ENCODE results near the gene ALDH3A1.
A peak's percentile ranks its signal among the peaks of the same experiment; 100 is the strongest.
"Not testable (repeated sequence)": the region's sequence is repeated elsewhere in the genome, so short reads cannot be mapped to it uniquely, and the experiment has no call there.

ALDH3A1 gene

DNA sequence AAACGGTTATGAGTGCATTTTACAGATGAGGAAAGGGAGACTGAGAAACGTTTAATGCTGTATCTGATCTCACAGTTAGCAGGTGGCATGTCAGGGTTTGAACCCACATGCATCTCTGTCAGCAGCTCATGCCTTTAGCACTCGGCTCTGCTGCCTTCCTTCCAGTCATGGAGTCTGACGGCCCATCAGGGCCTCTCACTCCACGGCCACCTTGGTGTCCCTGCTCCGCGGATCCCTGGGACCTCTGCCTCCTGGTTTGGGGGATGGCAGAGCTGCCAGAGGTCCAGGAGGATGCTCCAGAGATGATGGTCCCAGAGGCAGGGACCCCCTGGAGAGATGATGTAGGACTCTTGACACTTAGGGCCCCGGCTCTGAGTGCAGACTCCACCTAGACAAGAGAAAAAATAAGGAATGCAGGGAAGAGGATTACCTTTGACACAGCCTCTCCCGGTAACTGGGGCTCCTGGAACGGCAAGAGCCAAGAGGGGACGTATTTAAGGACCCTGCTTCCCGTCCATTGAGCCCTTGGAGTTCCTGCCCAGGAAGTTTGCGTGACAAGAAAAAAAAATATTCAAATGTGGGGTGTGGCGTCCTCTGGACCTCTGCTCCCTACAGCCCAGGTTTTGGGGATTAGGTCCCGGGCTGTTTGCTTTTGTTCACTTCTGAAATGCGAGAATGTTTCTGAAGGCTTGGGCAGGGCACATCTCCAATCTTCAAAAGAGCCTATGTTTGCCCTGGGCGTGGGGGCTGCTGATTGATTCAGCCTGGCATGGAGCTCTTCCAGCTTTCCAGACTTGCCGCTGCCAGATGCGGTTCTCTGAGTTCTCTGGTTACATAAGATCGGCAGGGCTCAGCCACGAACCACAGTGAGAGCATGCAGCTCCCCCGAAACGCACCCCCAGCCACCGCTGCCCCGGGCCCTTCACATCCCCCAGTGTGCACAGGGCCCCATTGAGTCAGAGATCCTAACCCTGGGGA lies at the start of gene ALDH3A1:
Gene ALDH3A1 (minus strand): TSS at position 470 of the 978 bp plus-strand sequence. CDS start 3,169 bp downstream, outside the sequence.
- DNase-seq (ENCODE audit: low spot score), result no peak

DNA sequence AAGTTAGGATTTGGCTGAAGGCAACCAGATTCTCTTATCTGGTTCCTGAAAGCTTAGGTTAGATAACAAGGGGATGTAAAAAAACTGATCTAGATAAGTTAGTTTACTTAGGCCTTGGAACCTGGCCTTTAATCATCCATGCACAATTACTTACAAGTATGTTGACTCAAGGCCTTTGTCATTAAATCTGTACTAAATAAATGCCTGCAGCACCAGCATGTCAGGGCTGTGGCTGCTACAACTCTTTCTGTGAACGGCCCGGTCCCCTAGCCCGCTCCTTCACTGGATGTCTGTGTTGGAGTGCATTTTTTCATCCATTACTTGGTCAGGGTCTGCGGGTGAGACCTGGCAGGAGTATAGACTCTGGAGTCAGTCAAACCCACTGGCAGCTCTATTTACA lies 48.4 kb upstream of the ALDH3A1 start:
- no peak for DNase-seq (ENCODE audit: low spot score)

DNA sequence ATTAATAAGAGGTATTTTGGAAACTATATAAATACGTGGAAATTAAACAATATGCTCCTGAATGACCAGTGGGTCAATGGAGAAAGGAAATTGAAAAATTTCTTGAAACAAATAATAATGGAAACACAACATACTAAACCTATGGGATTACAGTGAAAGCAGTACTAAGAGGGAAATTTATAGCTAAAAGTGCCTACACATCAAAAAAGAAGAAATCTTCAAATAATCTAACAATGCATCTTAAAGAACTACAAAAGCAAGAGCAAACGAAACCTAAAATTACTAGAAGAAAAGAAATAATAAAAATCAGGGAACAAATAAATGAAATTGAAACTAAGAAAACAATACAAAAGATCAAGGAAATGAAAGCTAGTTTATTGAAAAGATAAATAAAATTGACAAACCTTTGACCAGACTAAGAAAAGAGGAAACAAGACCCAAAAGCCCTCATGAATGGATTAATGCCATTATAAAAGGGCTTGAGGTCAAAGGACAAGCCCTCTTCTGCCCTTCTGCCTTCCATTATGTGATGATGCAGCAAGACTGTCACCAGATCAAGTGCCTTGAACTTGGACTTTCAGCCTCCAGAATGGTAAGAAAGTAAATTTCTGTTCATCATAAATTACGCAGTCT lies 43.9 kb upstream of the ALDH3A1 start:
- no peak for DNase-seq (ENCODE audit: low spot score)

DNA sequence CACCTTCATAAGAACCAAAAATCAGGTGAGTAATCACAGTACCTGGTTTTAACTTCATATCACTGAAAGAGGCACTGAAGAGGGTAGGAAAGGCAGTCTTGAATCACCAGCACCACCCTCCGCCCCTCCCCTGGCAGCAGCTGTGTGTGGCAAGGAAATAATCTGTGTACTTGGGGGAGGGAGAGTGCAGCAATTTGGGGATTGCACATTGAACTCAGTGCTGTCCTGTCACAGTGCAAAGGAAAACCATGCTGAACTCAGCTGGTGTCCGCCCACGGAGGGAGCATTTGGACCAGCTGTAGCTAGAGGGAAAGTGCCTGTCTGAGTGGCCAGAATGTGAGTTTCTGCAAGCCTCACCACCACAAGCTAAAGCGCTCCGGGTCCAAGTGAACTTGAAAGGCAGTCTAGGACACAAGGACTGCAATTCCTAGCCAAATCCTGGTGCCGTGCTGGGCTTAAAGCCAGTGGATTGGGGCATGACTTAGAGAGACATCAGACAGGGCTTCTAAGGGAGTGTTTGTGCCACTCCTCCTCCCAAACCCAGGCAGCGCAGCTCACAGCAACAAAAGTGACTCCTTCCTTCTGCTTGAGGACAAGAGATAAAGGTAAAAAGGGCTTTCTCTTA lies 39.7 kb upstream of the ALDH3A1 start:
- no peak for DNase-seq (ENCODE audit: low spot score)

DNA sequence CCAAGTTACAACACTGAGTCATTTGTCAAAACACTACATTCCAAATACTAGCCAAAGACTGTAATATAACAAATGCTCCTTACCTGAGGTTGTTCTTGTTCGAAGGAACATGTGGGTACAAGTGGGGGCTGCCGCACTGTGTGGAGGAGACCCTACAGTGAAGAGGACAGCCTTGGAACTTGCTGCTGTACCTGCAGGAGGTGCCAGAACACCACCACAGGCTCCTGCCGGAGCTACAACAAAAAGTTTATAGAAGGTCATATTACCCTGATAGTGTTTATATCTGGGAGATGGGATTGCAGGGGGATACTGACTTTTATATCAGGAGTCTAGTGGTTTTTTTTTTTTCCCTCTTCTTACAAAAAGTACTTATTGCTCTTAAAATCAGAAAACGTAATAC lies 37.8 kb upstream of the ALDH3A1 start:
- DNase-seq (ENCODE audit: low spot score), result no peak

DNA sequence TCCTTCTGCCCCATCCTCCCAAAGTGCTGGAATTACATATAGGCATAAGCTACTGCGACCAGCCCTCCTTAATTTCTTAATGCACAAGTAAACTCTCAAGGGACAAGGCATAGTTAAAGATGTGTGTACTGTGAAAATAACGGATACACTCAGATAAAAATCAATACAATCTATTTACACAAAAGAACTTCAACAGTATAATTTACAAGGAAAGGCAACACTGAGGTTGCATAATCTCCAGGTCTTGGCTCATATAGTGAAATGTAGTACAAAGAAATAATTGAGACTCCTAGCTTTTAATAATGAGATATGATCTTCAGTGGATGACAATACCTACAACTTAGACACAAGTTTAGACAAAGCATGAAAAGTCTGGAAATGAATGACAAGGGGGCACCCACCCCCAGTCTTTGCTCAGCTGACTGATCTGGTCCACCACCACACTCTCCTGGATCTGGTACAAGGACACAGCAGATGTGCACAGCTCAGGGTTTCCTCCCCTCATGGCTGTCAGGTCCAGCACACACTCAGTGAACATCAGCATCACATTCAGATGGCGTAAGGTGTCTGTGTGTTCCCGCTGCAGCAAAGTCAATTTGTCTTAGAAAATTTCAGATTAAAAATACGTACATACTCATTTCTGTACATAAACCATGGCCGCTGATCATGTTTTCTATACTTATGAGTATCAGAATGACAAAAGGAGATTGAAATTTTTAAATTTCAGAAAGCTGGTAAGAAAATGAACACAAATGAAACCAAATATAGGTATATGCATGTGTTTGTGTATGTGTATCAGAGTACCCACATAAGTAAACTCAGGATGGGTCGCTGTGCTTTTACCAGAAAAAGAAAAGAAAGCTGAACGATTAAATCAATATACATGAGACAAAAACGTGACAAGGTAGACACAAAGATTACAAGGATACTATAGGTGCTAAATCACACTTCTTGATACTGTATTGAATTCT lies 33.7 kb upstream of the ALDH3A1 start:
- no peak for DNase-seq (ENCODE audit: low spot score)

DNA sequence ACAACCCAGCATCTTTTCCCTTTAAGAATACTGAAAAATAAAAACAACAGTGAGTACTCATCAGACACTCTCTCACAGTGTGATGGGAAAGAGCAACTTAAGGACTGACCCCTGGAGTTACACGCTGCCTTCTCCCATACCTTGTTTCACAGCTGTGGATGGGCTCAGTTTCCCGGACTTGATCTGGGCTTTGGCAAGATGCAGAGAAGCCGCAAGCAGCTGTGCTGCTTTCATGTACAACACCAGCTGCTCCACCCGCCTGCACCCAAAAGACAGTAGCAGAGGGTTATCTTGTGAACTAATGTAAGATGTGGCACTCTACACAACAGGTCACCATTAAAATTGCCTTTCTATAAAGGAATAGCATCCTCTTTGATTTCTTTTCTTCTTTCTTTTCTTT lies 32.7 kb upstream of the ALDH3A1 start:
- no peak for DNase-seq (ENCODE audit: low spot score)

DNA sequence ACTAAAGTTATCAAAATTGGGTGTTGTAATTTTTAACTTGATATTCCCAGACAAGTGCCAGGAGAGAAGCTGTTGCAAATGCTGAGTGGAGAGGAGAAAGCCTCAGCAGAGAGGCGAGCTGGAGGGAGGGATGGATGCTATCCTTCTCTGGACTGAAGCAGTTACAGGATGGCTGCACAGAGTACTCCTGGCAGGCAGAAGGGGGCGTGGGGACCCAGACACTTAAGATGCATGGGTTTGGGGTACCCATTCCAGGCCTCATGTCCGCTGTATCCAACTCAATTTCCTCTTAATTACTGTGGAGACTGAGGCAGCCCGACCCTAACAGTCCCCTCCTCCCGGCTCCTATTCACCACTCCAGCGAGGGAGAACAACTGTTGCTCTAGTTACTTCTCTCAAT lies 25.4 kb upstream of the ALDH3A1 start:
- DNase-seq (ENCODE audit: low spot score), result no peak

DNA sequence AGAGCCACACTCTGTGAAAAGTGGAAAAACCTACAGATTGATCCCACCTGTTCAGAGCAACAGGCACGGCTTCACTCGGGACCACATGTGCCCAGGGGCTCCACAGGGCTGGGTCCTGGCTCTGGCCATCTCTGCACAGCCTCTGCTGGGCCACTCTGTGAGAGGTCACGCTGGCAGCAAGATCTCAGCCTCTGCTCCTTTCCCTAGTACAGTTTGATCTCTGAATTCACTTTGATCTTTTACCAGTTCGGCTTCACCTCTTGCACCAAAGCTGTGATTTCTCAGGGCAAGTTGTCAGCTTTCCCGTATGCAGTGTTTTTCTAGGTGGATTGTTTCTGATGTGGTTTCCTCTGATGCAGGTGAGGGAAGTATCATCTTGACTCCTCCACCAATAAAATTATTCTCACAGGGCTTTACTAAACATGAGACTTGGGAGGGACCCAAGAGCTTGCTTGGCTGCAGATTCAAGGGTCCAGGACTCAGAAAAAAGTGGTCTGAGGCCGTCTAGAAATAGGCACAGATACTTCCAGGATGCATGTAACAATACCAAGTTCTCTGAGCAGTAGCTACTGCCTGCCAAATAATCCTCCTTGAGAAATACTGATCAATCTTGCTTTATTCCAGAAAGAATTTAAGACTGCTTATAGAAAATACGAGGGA lies 24.0 kb upstream of the ALDH3A1 start:
- DNase-seq (ENCODE audit: low spot score), result no peak

DNA sequence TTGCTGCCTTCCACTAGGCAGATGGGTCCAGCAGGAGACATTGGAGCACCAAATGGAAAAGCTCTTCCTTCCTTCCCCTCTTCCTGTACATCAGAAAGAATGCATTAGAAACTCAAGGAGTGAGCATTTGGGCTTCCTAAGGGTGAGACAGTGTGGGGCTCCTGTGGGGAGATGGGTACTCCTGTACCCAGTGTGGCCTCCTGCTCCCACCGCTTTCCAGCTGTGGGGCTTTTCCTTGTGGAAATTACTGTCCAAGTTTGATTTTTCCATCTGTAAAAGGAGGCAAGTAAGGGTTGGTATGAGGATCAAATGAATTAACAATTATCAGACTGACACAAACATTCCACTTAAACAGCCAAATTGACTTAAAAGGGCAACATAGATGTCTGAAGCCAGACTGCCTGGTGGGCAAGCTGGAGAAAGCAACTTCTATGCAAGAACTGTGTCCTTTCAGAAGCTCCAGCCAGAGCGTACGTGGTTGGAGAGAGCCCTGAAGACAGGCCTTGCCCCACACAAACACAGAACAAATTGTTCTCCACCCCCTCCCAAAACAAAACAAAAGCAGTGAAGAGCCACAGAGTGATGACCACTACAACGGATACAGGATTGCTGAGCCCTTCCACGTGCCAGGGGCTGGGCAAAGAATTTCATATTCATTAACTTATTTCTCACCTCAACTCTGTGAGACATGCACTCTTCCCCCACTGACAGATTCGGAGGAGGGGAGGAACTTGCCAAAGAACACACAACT lies 23.1 kb upstream of the ALDH3A1 start:
- no peak for DNase-seq (ENCODE audit: low spot score)

DNA sequence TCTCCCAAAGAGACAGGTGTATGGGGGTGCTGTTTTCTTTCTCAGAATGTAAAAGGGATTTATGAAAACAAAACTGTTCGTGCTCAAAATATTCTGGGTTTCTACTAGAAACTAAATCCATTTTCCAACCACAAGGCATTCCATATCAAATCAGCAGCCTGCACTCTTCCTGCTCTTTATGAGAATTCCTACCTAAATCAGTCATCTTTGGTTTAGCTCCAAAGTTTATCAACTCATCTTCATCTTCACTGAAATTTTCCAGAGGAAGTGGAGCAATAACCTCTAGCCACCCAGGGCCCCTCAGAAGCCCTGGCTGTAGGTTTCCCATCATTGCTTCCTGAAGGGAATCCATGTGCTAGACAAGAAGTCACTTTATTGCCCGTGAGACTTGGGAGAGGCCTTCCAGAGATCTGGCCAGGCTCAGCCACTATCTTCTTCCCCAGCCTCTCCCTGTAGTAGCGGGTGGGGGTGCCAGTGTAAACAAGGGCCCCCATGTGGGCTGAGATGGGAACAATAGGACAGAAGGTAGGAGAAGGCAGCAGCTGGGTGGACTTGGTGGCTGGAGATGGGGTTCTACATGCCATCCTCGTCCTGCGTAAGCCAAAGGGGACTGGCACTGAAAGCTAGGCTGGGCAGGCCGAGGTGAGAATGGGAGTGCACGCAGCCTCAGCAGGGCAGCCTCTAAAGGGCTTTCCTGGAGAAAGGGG lies 22.0 kb upstream of the ALDH3A1 start:
- no peak for DNase-seq (ENCODE audit: low spot score)

DNA sequence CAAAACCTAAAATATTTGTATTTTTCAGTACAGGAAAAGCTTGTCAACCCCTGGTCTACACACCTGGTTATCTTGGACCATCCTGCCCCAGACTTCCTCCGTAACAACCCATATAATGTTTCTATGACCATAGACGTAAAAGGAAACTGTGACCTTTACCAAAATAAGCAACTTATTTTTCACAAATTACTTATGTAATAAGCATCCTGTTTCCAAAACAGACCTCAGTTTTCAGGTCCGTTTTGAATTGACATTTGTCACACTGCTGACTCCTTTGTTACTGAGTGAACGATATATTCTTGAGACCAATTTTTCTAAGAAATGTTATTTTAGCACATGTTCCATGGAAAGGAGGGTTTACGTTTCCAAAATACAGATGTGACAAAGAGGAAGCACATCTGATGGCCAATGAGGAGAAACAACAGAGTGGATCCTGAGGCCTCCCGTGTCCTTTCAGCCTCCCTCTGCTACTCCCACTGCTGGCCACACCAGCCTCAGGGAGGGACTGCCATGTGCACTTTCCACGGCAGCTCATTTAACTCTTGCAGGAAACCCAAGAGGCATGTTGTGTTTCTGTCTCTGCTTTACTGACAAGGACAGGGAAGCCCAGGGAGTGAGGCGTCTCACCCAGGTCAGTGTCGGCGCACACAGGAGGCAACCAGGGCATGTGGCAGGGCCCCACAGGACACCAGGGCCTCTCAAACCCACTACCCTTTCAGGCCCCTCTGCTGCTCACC lies 20.1 kb upstream of the ALDH3A1 start:
- DNase-seq (ENCODE audit: low spot score), result no peak

DNA sequence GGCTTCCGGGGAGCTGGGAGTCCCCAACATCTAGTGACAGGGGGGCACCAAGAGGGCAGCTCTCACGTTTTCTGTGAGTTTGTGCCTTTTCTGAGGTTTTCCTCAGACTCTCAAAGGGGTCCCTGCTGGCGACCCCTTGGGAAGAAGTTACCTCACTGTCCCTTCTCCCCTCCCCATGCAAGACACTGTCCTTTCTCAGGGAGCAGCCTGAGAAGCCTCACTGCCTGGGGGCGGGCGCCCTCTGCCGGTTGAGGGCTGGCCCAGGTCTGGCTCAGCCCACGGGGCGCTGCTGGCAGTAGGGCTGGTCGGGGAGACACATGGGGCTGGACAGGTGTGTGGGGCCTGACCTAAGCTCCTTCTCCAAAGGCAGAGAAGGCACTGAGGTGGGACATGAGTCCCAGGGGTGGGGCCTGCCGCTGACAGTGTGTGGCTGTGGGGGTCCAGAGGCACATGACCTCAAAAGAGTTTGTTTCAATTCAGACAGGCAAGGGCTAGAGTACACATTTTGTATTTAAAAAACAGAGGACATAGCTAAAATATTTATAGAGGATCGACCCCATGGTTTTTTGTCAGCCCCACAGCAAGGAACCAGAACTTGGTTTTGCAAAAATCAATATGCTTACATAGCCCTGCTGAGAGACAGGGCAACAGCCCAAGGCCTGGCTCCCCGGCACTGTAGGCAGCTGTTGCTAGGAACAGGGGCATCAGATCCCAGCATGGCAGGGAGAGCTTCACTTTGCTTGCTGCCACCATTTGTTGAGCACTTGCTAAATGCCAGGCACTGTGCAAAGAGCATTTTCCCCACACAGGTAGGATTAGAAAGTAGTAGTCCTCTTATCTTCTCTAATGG lies 18.5 kb upstream of the ALDH3A1 start:
- DNase-seq (ENCODE audit: low spot score), result peak; percentile 58

DNA sequence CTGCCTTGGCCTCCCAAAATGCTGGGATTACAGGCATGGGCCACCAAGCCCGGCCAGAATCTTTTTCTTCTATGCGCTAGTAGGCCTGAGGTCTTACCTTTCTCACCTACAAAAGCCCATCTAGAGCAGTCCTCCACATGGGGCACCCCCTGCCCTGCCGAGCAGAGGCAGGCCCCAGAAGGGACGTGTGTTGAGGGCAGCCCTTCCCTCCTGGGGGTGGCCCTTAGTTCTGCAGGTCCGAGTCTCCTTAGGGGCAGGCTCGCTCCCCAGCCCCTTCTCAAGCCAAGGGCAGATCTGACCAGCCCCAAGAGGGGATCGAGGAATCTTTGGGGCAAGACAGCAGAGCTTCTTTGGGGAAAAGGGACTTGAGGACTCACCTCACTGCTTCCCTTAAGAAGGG lies 17.9 kb upstream of the ALDH3A1 start:
- no peak for DNase-seq (ENCODE audit: low spot score)

DNA sequence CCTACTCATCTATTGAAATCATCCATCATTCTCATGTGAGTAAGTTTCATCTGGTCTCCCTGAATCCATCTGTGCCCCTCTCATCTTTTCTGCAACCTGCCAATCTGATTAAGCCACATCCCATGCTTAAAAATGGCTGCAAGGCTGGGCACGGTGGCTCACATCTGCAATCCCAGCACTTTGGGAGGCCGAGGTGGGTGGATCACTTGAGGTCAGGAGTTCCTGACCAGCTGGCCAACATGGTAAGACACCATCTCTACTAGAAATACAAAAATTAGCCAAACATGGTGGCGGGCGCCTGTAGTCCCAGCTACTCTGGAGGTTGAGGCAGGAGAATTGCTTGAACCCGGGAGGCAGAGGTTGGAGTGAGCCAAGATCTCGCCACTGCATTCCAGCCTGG lies 15.9 kb upstream of the ALDH3A1 start:
- not testable (repeated sequence) for DNase-seq (ENCODE audit: low spot score)

DNA sequence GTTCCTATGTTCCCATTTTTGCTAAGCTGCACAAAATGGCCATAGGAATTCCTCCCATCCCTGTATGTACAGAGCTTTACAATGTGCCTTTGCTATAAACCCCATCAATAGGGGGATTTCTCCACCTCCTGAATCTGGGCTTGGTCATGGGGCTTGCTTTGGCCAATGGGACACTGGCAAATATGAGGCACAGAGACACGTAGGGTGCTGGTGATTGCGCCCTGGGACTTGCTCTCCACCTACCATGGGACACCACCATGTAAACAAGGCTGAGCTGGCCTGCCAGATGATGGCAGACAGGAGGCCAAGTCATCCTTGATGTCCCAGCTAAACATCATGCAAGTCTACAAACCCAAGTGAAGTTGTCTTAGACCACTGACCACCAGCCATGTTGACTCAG lies 15.3 kb upstream of the ALDH3A1 start:
- no peak for DNase-seq (ENCODE audit: low spot score)

DNA sequence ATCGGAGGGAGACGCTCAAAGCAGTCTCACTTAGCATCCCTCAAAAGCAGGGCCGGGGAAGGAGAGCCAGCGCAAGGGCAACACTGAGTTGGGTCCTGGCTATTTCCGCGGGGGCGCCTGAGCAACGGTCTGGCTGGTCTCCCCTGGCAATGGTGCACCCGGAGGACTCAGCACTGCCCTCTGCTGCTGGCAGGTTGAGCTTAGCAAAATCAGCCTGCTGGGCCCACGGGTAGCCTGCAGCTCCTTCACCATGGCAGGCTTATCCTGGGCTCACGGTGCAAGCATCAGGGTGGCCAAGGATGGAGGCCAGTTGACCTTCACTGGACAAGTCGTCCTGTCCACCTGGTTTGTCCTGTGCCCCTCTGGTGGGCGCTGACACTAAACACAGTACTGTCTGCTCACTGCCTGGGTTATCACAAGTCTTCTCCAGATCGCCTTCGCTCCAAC lies 14.4 kb upstream of the ALDH3A1 start:
- DNase-seq (ENCODE audit: low spot score), result peak; percentile 67

DNA sequence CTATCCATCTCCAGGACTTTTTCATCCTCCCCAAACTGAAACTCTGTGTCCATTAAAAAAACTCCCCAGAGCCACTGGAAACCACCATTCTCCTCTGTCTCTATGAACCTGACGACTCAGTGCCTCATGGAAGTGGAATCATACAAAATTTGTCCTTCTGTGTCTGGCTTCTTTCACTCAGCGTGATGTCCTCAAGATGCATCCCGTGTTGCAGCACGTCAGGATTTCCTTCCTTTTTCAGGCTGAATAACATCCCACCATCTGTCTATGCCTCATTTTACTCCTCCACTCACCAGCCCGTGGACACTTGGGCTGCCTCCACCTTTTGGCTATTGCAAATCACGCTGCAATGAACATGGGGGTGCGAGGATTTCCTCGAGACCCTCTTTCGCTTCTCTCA lies 12.6 kb upstream of the ALDH3A1 start:
- no peak for DNase-seq (ENCODE audit: low spot score)

Data from NAMALWA (cell line).